ENCODE results near the gene ZNF865.

Gene ZNF865

GRCh38 chr19:55586976-55587668, 18.3 kb upstream of the ZNF865 start:
- peak; percentile 99 for DNase-seq (ENCODE audit: low spot score)

GRCh38 chr19:55588738-55589137, 16.7 kb upstream of the ZNF865 start:
- DNase-seq (ENCODE audit: low spot score): no peak

GRCh38 chr19:55590109-55590508, 15.3 kb upstream of the ZNF865 start:
- DNase-seq (ENCODE audit: low spot score): no peak

- no peak for DNase-seq (ENCODE audit: low spot score)
Observed at GRCh38 chr19:55590617-55591016, 14.8 kb upstream of the ZNF865 start.

- DNase-seq (ENCODE audit: low spot score): no peak
Observed at GRCh38 chr19:55591555-55591954, 13.9 kb upstream of the ZNF865 start.

- DNase-seq (ENCODE audit: low spot score): no peak
Observed at GRCh38 chr19:55592391-55593090, 12.9 kb upstream of the ZNF865 start.

GRCh38 chr19:55593096-55593772, 12.2 kb upstream of the ZNF865 start:
- no peak for DNase-seq (ENCODE audit: low spot score)

- DNase-seq (ENCODE audit: low spot score): no peak
Observed at GRCh38 chr19:55594996-55595545, 10.4 kb upstream of the ZNF865 start.

GRCh38 chr19:55596304-55596703, 9.1 kb upstream of the ZNF865 start:
- DNase-seq (ENCODE audit: low spot score): no peak

GRCh38 chr19:55597501-55597921, 7.9 kb upstream of the ZNF865 start:
- DNase-seq (ENCODE audit: low spot score): no peak

GRCh38 chr19:55598034-55598433, 7.4 kb upstream of the ZNF865 start:
- DNase-seq (ENCODE audit: low spot score): no peak

GRCh38 chr19:55598719-55599467, 6.6 kb upstream of the ZNF865 start:
- DNase-seq (ENCODE audit: low spot score): peak; percentile 95

GRCh38 chr19:55599468-55599841, 6.0 kb upstream of the ZNF865 start, which contains the start of gene FIZ1:
TSS of gene FIZ1 (minus strand) at chr19:55599517. CDS start at chr19:55597865, 1,652 bp downstream.
- DNase-seq (ENCODE audit: low spot score): peak; percentile 98

- peak; percentile 95 for DNase-seq (ENCODE audit: low spot score)
Observed at GRCh38 chr19:55599842-55600661, 5.4 kb upstream of the ZNF865 start, which contains the start of gene ZNF524. TSS of gene ZNF524 (plus strand) at chr19:55600288. CDS start at chr19:55602113, 1,825 bp downstream.

GRCh38 chr19:55600662-55601028, 4.8 kb upstream of the ZNF865 start:
- DNase-seq (ENCODE audit: low spot score): no peak

- no peak for DNase-seq (ENCODE audit: low spot score)
Observed at GRCh38 chr19:55601084-55601483, 4.4 kb upstream of the ZNF865 start.

- no peak for DNase-seq (ENCODE audit: low spot score)
Observed at GRCh38 chr19:55602104-55603001, 3.1 kb upstream of the ZNF865 start.

GRCh38 chr19:55603115-55603514, 2.3 kb upstream of the ZNF865 start:
- DNase-seq (ENCODE audit: low spot score): no peak

- no peak for DNase-seq (ENCODE audit: low spot score)
Observed at GRCh38 chr19:55603581-55604292, 1.7 kb upstream of the ZNF865 start.

Data from HuH-7.5 (cell line).